GM18858 (cell line): ENCODE measurements around the gene LMNB1.
"Not testable (repeated sequence)": the region's sequence is repeated elsewhere in the genome, so short reads cannot be mapped to it uniquely, and the experiment has no call there.

Experiments used
- ATAC-seq: cut with Tn5 transposase; IDR thresholded peaks from one replicate; pipeline ENCODE4 v1.9.1; 2021; ENCODE audit not compliant: unreplicated experiment

Gene LMNB1

DNA sequence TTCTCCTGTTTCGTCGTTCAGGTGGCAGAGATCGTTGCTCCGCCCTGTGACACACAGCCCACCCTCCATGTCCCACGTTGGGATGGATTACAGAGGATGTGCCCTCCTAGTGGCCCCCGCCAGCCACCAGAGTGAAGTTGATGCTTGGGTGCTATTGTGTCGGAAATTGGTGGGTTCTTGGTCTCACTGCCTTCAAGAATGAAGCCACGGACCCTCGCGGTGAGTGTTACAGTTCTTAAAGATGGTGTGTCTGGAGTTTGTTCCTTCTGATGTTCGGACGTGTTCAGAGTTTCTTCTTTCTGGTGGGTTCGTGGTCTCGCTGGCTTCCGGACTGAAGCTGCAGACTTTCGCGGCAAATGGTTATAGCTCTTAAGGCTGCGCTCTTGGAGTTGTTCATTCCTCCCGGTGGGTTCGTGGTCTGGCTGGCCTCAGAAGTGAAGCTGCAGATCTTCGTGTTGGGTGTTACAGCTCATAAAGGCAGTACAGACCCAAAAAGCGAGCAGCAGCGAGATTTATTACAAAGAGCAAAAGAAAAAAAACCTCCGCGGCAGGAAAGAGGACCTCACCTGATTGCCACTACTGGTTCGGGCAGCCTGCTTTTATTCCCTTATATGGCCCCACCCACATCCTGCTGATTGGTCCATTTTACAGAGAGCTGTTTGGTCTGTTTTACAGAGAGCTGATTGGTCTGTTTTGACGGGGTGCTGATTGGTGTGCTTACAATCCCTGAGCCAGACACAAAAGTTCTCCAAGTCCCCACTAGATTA, 76.8 kb downstream of the LMNB1 start:
- not testable (repeated sequence) for ATAC-seq

DNA sequence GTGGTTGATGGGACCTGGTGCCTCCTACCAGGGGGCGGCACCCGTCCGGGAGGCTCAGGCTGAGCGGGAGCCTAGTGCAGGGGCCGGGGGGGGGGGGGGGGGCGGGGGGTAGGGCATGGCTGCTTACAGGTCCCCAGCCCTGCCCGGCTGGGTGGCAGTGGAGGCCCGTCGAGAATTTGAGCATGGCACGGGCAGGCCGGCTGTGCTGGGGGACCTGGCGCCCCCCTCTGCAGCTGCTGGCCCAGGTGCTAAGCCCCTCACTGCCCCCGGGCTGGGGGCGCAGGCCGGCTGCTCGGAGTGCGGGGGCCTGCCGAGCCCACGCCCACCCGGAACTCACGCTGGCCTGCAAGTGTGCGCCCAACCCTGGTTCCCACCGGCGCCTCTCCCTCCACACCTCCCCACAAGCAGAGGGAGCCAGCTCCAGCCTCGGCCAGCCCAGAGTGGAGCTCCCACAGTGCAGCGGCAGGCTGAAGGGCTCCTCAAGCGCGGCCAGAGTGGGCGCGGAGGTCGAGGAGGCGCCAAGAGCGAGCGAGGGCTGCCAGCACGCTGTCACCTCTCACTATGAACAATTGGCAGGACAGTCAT, 77.7 kb downstream of the LMNB1 start:
- ATAC-seq, result no peak

DNA sequence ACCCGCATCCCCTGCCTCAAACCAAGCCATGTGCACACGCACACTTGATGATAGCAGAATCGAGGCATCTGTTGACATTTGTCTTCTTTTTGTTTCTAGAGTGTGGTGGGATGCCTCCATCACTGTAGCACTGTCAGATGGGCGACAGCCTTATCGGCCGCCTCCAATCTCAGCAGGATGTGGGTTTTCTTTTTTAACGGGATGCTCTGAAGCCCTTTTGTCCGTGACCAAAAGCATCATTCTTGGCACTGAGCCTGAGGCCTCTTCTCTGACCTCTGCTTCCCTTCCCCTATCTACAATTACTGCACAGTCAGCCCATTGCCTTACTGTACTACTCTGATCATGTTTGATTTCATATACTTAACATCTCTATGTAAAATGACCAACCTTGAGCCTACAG, 78.3 kb downstream of the LMNB1 start:
- ATAC-seq, result no peak

DNA sequence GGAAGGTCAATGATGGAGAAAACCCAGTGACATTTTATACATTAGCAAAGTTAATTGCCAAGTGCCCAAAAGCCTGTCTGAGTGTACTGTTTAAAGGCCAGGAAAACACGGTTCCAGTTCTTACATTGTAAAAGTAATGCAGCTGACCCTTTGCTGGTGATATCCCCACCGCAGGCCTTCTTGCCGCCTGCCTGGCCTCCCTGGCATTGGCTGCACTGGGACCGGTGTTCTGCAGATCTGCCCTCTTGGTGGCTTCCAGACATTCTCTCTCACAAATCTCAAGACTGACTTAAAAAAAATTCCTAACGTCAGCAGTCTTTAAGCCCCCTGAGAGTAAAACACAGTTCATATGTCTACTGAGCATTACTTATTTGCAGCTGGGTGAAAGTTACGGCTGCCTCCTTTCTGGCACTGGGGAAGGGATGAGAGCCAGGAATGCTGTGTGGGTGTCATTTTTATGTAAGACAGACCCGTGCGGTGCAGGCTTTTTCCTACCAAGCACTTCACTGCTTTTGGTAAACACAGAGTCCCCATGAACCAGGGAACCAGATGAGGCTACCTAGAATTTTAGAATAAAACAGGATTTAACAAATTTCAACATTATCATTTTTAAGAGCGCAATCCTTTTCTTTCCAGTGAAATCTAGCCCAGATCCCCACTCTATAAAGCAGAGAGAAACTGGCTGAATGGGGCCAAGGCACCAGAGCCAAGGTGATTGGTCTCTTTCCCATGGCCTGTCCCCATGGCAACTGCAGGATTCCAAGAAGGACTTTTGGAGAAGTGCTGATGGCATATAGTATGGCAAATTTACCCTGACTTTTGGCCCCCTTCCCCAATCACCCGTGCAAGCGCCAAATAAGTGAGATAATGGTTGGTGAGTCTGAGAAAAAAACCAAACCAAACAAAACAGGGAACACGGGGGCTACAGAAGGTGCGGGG, 80.8 kb downstream of the LMNB1 start:
- no peak for ATAC-seq

DNA sequence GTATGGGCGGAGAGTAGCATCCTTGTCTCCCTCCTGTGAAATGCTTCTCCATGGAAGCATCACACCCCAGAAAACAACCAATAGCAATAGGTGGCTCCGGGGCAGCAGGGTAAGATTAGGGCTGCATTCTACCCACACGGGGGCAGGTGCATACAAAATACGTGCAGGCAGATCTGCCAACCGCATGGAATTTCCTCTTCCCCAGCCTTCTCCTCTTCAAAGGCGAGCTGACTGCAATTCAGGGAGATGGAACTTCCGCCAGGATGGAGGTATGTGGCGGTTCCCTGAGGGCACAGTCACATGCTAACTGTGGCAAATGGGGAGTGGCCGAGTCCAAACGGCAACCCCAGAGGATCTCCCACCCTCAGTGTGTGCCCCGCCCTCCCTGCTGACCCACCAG, 81.5 kb downstream of the LMNB1 start:
- no peak for ATAC-seq

DNA sequence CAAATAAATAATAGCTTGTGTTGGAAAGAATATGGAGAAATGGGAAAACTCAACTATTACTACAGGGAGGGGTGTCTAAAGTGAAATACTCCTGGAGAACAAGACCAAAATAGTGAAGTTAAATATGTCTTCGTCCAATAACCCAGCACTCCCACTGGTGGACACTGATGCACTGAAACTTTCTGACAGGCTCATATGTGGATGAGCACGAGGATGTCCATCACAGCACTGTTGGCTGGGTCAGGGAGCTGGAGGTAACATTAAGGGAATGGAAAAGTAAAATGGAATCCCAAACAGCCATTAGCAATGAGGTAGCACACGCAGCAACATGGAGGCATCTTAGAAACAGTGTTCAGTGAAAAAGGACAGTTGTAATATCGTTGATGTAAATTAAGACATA, 86.5 kb downstream of the LMNB1 start:
- no peak for ATAC-seq

DNA sequence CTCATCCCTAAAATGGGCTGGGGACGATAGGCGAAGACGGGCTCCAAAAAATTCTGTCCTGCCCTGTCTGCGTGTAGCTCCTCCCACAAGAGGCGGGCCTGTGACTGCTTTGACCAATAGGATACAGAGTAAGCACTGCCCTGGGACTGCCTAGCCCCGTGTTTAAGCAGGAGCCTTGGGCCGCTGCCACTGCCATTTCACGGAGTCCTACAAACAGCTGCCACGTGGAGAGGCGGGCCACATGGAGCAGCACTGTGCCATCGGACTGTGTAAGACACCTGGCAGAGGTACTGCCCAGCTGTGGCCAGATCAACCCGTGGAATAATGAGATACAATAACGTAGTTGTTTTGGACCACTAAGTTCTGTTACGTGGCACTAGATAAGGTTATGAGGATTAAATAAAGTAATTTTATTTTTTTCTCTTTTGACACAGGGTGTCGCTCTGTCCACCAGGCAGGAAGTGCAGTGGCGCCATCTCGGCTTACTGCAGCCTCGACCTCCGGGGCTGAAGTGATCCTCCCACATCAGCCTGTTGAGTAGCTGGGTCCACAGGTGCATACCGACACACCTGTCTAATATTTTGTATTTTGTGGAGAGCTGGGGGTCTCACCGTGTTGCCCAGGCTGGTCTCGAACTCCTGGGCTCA, 87.2 kb downstream of the LMNB1 start:
- ATAC-seq, result no peak

DNA sequence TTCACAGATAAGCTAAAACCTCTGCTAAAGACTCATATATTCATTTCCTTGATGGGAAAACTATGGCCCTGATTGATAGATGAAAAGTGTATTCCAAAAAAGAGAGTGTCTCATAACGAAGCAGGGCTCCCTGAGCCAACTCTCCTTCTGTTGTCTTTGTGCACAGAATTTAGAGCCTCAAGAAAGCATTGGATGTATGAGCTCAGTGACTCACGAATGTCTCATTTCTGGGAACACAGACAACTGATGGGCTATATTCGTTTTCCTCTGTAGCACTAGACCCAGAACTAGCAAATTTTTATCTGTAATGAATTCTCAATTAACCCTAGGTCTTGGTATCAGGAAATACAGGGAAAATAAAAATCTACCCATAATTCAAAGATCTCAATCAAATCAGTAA, 88.4 kb downstream of the LMNB1 start:
- no peak for ATAC-seq

DNA sequence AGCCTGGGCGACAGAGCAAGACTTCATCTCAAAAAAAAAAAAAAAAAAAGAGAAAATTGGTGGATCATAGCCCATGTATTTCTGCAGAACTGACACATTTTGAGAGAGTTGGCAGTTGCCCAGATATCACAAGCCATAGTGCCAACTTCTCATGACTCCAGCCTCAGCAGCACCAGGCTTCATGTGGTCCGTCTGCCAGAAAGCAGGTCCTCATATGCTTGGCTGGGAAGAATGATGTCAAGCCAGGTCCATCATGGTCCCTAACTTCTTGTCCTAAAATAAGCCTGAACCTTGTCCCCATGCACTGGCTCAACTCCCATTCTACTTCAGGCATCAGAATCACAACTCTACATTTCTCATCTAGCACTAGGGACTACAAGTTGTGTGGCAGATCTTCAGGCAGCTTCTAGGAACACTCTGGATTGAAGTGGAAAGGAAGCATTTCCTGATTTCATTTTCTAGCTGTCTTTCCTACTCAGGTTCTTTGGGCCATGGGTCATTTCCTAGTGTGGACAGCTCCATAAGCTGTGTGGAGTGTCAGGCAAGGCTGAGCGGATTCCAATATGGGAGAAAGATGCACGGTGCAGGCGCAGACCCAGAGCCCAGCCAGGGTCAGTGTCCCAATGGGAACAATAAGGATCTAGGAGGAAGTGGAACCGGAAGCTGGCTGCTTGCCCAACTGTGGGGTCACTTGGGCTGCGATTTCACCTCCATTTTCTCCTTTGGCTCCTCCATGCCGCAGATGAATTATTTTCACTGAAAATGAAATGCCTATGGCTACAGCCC, 90.1 kb downstream of the LMNB1 start:
- ATAC-seq, result no peak

DNA sequence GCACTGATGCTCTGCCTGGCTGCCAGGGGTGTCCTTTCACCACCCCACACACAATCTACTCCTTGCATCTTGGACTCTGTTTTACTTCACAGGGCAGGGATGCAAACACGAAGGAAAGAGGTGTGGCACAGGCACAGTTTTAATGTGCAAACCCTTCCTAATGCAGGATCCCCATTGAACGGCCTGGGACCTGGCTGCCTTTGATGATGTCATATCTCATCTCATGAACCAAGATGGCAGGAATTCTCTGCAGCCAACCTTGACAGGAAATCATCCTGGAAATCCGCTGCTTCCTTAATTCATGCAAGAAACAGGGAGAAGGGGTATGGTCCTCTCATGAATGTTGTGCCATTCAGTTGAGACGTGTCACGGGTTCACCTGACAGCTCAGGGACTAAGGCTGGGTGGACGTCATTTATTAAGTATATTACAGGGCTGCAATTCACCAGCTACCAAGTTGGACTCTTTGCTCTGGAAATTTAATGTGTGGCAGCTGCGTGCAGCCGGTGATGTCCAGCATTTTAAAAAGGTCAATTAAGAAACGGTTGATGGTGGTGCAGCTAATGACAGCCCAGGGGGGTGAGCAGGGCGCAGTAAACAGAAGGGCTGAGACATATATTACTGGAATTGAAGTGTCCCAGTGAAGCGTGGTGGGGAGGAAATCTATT, 91.5 kb downstream of the LMNB1 start:
- ATAC-seq, result no peak

DNA sequence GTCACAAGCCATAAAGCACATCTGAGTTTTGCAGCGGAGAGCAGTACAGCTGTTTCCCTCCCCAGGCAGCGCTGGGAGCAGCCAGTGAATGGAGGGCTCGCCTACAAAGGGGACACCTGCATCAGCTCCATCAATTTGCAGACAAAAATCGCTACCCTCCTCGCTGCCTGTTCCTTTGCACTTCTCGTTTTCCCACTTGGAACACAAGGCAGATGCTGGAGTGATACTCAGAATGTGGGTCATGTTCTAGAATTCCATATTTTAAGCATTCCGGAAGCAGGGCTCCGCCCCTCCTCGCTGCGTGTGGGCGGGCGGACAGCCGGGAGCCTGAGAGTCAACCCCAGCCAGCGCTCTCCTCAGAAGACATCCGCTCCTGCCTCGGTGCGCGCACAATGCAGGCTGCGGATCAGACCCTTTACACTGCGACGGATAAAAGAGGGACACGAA, 92.1 kb downstream of the LMNB1 start:
- no peak for ATAC-seq

DNA sequence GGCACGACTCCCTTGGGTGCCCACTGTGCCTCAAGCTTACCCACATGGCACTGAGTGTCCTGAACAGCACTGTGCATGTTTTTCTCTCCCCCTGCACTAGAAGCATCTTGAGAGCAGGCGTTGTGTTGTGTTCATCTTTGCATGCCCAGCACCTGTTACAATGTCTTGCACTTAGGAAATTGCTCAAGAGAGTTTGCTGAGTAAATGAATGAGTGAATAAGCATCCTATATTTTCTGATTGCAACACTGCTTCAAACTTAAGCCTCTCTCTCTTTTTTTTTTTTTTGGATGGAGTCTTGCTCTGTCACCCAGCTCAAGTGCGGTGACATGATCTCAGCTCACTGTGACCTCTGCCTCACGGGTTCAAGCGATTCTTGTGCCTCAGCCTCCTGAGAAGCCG, 94.5 kb downstream of the LMNB1 start:
- ATAC-seq, result no peak

DNA sequence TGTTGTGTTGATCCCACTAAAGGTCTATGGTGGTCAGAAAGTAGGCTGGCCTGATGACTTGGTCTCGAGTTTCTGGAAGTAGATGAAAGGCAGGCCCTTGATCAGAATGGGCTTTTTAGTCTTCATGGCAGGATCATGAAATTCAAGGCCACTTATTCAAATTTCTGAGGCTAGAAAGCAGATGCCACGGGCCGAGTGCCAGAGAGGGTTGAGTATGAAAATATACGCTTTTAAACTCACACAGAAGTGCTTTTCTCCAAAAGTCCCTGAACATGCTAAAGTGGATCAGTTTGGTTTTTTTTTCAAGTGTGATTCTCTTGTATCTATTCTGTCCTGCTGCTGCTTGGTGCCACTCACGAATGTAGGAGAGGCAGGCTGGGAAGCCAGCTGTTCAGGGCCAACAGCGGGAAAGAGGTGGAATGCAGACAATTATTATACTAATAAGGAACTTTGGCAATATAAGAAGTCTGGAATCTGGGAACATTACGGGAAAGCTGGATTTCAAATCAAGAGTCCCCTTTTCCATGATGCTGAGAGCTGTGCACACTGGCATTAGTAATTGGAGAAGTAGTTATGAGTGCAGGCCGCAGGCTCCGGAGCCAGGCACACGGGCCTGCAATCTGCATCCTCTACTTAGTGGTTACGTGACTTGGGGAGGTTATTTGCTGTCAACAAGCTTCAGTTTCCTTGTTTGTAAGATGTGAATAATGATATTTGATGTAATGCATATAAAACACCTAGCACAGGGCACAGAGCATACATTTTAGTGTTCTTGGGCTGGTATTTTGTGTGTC, 95.8 kb downstream of the LMNB1 start:
- no peak for ATAC-seq

DNA sequence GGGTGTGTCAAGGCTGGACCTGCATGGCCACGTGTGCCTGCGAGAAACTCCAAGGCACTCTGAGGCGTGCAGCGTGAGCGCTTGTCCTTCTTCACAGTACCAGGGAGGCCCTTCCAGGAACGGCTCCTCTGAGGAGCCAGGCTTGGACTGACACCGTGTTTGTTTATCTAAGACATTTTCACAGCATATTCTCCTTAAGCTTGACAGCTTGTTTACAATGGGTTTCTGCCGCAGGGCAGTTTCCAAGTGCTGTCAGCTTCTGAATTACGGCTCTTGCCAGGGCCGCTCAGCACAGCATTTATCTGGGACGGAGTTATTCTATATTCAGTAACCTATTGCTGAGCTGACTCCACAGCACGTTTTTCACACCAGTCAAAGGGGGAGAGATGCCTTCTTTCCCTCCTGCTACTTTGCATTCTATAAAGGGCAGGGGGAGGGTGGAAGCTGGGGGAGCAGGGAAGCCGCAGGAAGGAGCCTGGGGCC, 98.4 kb downstream of the LMNB1 start:
- no peak for ATAC-seq

DNA sequence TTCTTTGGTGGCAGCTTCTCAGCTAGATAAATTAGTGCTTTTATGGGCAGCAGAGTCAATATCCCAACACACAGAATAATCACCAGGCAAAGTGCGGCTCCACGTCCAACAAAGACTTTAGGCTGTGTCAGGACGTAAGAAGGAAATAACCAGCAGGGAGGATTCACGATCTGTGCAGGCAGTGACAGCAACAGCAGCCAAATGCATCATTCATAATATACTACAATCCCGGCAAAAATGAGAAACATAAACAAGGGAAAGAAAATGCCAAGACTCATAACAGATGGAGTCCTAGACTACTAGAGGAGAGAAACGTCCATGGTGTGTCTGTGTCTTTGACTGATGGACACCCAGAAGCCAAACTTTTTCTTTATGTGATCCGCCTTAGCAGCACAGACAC, 100.7 kb downstream of the LMNB1 start:
- no peak for ATAC-seq

DNA sequence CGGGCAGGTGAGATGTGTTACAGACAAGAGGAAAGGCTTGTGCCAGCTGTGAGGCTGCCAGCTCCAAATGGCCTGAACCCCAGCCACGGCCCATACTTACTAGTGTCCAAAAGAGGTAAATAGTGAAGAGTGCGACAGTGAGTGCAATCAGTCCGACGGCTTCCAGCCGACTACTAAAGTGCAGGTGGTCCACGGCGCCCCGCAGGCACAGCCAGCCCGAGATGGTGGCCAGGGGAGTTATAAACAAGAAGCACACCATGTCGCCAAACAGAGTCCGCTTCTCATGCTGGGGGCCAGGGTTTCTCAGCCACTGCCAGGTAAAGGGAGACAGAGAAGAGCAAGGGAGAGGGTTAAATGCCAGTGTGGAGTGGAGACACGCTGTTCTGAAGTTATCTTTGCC, 101.1 kb downstream of the LMNB1 start:
- no peak for ATAC-seq

DNA sequence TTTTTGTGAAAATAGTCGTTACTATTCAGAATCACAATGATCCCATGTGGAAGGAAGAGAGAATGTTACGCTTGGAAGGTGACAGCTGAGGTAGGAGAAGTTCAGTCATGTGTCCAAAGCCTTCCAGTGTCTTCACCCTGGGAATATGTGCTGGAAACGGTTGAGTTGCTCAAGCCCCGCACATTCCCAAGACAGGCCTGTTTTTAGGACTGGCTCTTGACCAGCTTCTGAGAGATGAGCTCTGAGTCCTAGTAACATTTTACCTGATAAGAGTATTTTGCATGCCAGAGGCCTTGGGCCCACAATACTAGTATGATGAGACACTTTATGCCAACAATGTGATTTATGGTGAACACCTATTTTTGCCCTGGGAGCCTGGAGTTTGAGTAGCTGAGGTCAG, 101.7 kb downstream of the LMNB1 start:
- ATAC-seq, result no peak

DNA sequence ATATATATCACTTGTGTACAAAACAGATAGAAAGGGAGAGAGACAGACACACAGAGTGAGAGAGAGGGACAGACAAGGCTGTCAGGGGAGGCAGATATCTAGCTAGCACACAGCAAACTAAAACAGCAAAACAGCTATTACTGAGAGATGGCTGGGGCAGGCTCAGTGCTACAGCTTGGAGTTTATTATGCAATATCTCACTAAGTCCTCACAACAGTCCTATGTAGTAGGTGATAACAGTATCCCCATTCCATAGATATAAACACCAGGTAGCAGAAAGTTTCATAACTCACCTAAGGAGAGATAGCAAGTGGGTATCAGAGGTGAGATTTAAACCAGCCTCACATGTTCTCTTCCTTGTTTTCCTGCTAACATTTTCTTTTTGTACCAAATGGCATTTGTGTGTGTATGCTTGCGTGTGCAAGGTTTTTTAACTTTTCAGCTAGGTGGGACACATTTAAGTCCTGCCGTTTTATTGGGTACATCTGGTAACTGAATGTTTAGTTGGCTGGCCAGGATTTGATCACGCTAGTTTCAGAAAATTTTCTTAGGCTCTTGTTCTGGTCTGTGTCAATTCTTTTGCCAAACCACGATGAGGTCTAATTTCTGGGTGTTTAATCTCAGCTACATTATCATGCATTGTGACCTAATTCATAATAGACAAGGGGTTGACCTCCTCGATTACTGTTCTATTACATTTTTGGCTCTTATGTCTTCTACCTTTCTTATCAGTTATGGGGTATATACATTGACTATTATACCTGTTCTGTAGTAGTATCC, 105.1 kb downstream of the LMNB1 start:
- no peak for ATAC-seq
